ENCODE data around the gene ATP1B2.

DNA sequence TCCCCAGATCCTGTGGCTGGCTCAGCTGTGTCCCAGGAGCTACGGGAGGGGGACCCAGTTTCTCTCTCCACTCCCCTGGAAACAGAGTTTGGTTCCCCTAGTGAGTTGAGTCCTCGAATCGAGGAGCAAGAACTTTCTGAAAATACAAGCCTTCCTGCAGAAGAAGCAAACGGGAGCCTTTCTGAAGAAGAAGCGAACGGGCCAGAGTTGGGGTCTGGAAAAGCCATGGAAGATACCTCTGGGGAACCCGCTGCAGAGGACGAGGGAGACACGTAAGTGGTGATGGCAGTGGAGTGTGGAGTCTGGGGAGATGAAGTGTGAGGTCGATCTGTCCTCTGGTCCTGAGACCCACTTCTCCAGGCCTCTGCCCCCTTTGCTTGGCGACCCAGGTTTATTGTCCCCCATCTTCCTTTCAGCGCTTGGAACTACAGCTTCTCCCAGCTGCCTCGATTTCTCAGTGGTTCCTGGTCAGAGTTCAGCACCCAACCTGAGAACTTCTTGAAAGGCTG is 38.1 kb downstream of the ATP1B2 start:
- TF ChIP-seq, protein P1, sequence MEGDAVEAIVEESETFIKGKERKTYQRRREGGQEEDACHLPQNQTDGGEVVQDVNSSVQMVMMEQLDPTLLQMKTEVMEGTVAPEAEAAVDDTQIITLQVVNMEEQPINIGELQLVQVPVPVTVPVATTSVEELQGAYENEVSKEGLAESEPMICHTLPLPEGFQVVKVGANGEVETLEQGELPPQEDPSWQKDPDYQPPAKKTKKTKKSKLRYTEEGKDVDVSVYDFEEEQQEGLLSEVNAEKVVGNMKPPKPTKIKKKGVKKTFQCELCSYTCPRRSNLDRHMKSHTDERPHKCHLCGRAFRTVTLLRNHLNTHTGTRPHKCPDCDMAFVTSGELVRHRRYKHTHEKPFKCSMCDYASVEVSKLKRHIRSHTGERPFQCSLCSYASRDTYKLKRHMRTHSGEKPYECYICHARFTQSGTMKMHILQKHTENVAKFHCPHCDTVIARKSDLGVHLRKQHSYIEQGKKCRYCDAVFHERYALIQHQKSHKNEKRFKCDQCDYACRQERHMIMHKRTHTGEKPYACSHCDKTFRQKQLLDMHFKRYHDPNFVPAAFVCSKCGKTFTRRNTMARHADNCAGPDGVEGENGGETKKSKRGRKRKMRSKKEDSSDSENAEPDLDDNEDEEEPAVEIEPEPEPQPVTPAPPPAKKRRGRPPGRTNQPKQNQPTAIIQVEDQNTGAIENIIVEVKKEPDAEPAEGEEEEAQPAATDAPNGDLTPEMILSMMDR (IDR thresholded peaks at IDR 0.05), result no peak
- no peak for TF ChIP-seq POLR2AphosphoS5 (IDR thresholded peaks at IDR 0.05; ENCODE audit: insufficient read depth in 1 of 2, low read depth in 1 of 2)
- TF ChIP-seq POLR2A (IDR thresholded peaks at IDR 0.05), result no peak

Measured in vagina (tissue), 2 donors.